Hematopoietic multipotent progenitor cell treated with erythropoietin and hydrocortisone succinate and interleukin-3 and kit ligand, for 8 days (in vitro differentiated cells): ENCODE results near the gene DPEP2NB.
"Not testable (repeated sequence)": the region's sequence is repeated elsewhere in the genome, so short reads cannot be mapped to it uniquely, and the experiment has no call there.

Experiments used
- DNase-seq: peaks from one replicate; pipeline ENCODE4 v3.0.0-alpha.2; 2015

Gene DPEP2NB

GRCh38 chr16:67979955-67980678, 35.6 kb downstream of the DPEP2NB start, which contains the start of gene DPEP3:
Gene DPEP3 (minus strand): TSS chr16:67980499. CDS start chr16:67980380, 119 bp downstream.
- no peak for DNase-seq

- no peak for DNase-seq
Observed at GRCh38 chr16:67977469-67978227, 38.1 kb downstream of the DPEP2NB start.

GRCh38 chr16:67977005-67977404, 38.7 kb downstream of the DPEP2NB start:
- DNase-seq: no peak

- DNase-seq: no peak
Observed at GRCh38 chr16:67976205-67976604, 39.5 kb downstream of the DPEP2NB start.

- DNase-seq: no peak
Observed at GRCh38 chr16:67975321-67976105, 40.2 kb downstream of the DPEP2NB start.

- DNase-seq: not testable (repeated sequence)
Observed at GRCh38 chr16:67972285-67972684, 43.4 kb downstream of the DPEP2NB start.

GRCh38 chr16:67971111-67971510, 44.6 kb downstream of the DPEP2NB start:
- DNase-seq: peak; percentile 58

GRCh38 chr16:67969254-67970039, 46.3 kb downstream of the DPEP2NB start:
- peak; percentile 82 for DNase-seq

- DNase-seq: peak; percentile 94
Observed at GRCh38 chr16:67968400-67969253, 47.1 kb downstream of the DPEP2NB start, which contains the start of gene SLC12A4. Gene SLC12A4 (minus strand): TSS chr16:67968637. CDS start chr16:67968553, 84 bp downstream.

GRCh38 chr16:67967958-67968399, 47.7 kb downstream of the DPEP2NB start:
- peak; percentile 26 for DNase-seq

GRCh38 chr16:67967183-67967957, 48.3 kb downstream of the DPEP2NB start:
- peak; percentile 22 for DNase-seq

GRCh38 chr16:67966549-67967182, 49.0 kb downstream of the DPEP2NB start:
- peak; percentile 53 for DNase-seq

GRCh38 chr16:67965668-67966548, 49.8 kb downstream of the DPEP2NB start:
- DNase-seq: no peak

- DNase-seq: no peak
Observed at GRCh38 chr16:67964477-67965131, 51.1 kb downstream of the DPEP2NB start.

- DNase-seq: no peak
Observed at GRCh38 chr16:67963662-67964321, 51.9 kb downstream of the DPEP2NB start.
